Prostate gland (tissue), 2 donors: ENCODE data around the gene TMEM94. TPM values are rescaled to one million over a fixed set of nuclear protein-coding genes. Genes with fewer than 3 reads are reported as not detected.
A peak's percentile ranks its signal among the peaks of the same experiment; 100 is the strongest.
"Not testable (repeated sequence)": the region's sequence is repeated elsewhere in the genome, so short reads cannot be mapped to it uniquely, and the experiment has no call there.

Experiments used
- DNase-seq: peaks from one replicate; pipeline ENCODE4 v3.0.0-alpha.2; 2019; ENCODE audit warnings: low spot score
- H3K27ac ChIP-seq, 2 donors: fragments of 200-600 bp; sonication (generic); 2 replicates each; pipeline ENCODE4 v1.5.1; 2017 to 2019
- H3K27me3 ChIP-seq: fragments of 200-600 bp; sonication (generic); replicated peaks from 2 replicates; pipeline ENCODE4 v1.5.1; 2019; ENCODE audit not compliant: insufficient read depth
- H3K36me3 ChIP-seq, 2 donors: fragments of 200-600 bp; sonication (generic); 1 replicate in 1 of 2; 2 replicates in 1 of 2; pipeline versions ENCODE4 v1.5.1 to v1.8.1; 2017 to 2019
- H3K4me1 ChIP-seq: fragments of 200-600 bp; sonication (generic); replicated peaks from 2 replicates; pipeline ENCODE4 v1.5.1; 2019
- H3K4me3 ChIP-seq, 2 donors: fragments of 200-600 bp; sonication (generic); 2 replicates each; pipeline ENCODE4 v1.5.1; 2017 to 2019
- H3K9me3 ChIP-seq: fragments of 200-600 bp; sonication (generic); 2 replicates; pipeline ENCODE4 v1.5.1; 2017
- CTCF ChIP-seq, 4 experiments: fragments of 200-600 bp in 2 of 4; fragments of 450-650 bp in 2 of 4; sonication (generic) in 2 of 4; IDR thresholded peaks; 1 replicate in 3 of 4; 2 replicates in 1 of 4; pipeline ENCODE4 v1.5.1; 2016 to 2019; ENCODE audit warnings: antibody characterized with exemption in 4 of 4, mild to moderate bottlenecking in 2 of 4, moderate library complexity in 2 of 4
- POLR2A ChIP-seq: fragments of 450-650 bp; IDR thresholded peaks from one replicate; pipeline ENCODE4 v1.6.1; 2016; ENCODE audit warnings: antibody characterized with exemption, mild to moderate bottlenecking
- POLR2AphosphoS5 ChIP-seq: sonication (generic); formaldehyde crosslinking; IDR thresholded peaks from one replicate; pipeline ENCODE4 v1.6.1; 2017; ENCODE audit warnings: antibody characterized with exemption
- WGBS: methylation state at CpG from one replicate; pipeline ENCODE4 v1.1.5; 2018; 5-methylcytosine and 5-hydroxymethylcytosine counted together
- intact Hi-C: fragments of 100-400 bp; cut with DNase I; formaldehyde crosslinking; loops from one replicate; pipeline ENCODE4 v1.14.2; 2022
- total RNA-seq, 2 donors: library from RNA; depleted of rRNA; stranded (reverse); fragments of >200 nt; gene quantifications; one replicate each; pipeline ENCODE4 v1.1.0, GENCODE V29; 2016

TMEM94 gene
- total RNA-seq, 2 donors from 2014 or later = 63.5 to 128 TPM

- Histone ChIP-seq H3K27me3 (no peaks in the 10 kb centered on the region), H3K27ac (no peak overlapping the region), H3K4me3 (no peak overlapping the region), H3K36me3 (no peaks in the 10 kb centered on the region), H3K9me3 (no peaks in the 10 kb centered on the region), H3K4me1 (no peaks in the 10 kb centered on the region)
- 67% methylated on average over 5 of the region's 5 CpGs for WGBS
- no peak for TF ChIP-seq CTCF (IDR thresholded peaks at IDR 0.05)
- TF ChIP-seq POLR2A = no peak
- TF ChIP-seq POLR2AphosphoS5 = no peak
- no peak for DNase-seq
- intact Hi-C loops = no loop called here
Observed at GRCh38 chr17:75418531-75418930, 37.9 kb upstream of the TMEM94 start.

GRCh38 chr17:75428543-75429469 lies 27.6 kb upstream of the TMEM94 start:
- Histone ChIP-seq H3K9me3 (no peaks in the 10 kb centered on the region), H3K27ac (peak overlapping the region; percentile 29 to 56), H3K4me1 (no peaks in the 10 kb centered on the region), H3K36me3 (no peaks in the 10 kb centered on the region), H3K27me3 (no peaks in the 10 kb centered on the region), H3K4me3 (no peak overlapping the region)
- no peak for TF ChIP-seq CTCF (IDR thresholded peaks at IDR 0.05)
- peak; percentile 29 for TF ChIP-seq POLR2AphosphoS5
- TF ChIP-seq POLR2A = no peak
- intact Hi-C loops = loop anchor here (5.0 to 10.0 kb wide), 3 partner anchors 88 to 316 kb away; partner anchors contain the start of genes CASKIN2, MYO15B and TSEN54
- no peak for DNase-seq
- WGBS = 57% methylated on average over 17 of the region's 17 CpGs

- Histone ChIP-seq H3K4me1 (no peaks in the 10 kb centered on the region), H3K27me3 (no peaks in the 10 kb centered on the region), H3K9me3 (no peaks in the 10 kb centered on the region), H3K27ac (no peak overlapping the region), H3K36me3 (no peaks in the 10 kb centered on the region), H3K4me3 (no peak overlapping the region)
- intact Hi-C loops = no loop called here
- TF ChIP-seq CTCF (IDR thresholded peaks at IDR 0.05) (no peak), POLR2A (no peak), POLR2AphosphoS5 (no peak)
- 54% methylated on average over 11 of the region's 11 CpGs for WGBS
- DNase-seq = no peak
Observed at GRCh38 chr17:75430159-75430974, 26.1 kb upstream of the TMEM94 start.

- no peaks in the 10 kb centered on the region for H3K9me3 ChIP-seq
- H3K27ac ChIP-seq = no peak overlapping the region
- H3K4me1 ChIP-seq = no peaks in the 10 kb centered on the region
- no peaks in the 10 kb centered on the region for H3K27me3 ChIP-seq
- H3K4me3 ChIP-seq = no peak overlapping the region
- 78% methylated on average over 6 of the region's 6 CpGs for WGBS
- no peaks in the 10 kb centered on the region for H3K36me3 ChIP-seq
- no peak for DNase-seq
- TF ChIP-seq POLR2A (no peak), CTCF (IDR thresholded peaks at IDR 0.05) (no peak), POLR2AphosphoS5 (no peak)
- intact Hi-C loops = no loop called here
Observed at GRCh38 chr17:75433218-75433783, 23.1 kb upstream of the TMEM94 start.

GRCh38 chr17:75434433-75434832 lies 22.0 kb upstream of the TMEM94 start:
- H3K9me3 ChIP-seq, H3K4me1 ChIP-seq, intact Hi-C loops, H3K27ac ChIP-seq, H3K36me3 ChIP-seq, DNase-seq, H3K4me3 ChIP-seq, H3K27me3 ChIP-seq: not testable (repeated sequence)
- WGBS = 96% methylated on average over 6 of the region's 6 CpGs

GRCh38 chr17:75437404-75437803 lies 19.0 kb upstream of the TMEM94 start:
- intact Hi-C loops, H3K9me3 ChIP-seq, H3K4me1 ChIP-seq, H3K4me3 ChIP-seq, H3K27me3 ChIP-seq, H3K27ac ChIP-seq, H3K36me3 ChIP-seq, DNase-seq: not testable (repeated sequence)
- 87% methylated on average over 8 of the region's 8 CpGs for WGBS
